Effector memory CD4-positive, alpha-beta T cell (primary cell): ENCODE measurements around the gene SLC6A13.

Experiments used
- DNase-seq, 3 donors: peaks; one replicate each; pipeline ENCODE4 v3.0.0-alpha.2; 2020
- H3K27ac ChIP-seq: 2 replicates; pipeline ENCODE4 v1.7.0; 2013; ENCODE audit warnings: mild to moderate bottlenecking, low read length, moderate library complexity; ENCODE audit not compliant: insufficient read depth, poor library complexity, severe bottlenecking
- H3K27me3 ChIP-seq: replicated peaks from 2 replicates; pipeline ENCODE4 v1.7.0; 2013; ENCODE audit warnings: mild to moderate bottlenecking, low read length; ENCODE audit not compliant: insufficient read depth, control insufficient read depth, poor library complexity, severe bottlenecking
- H3K36me3 ChIP-seq: 2 replicates; pipeline ENCODE4 v1.7.0; 2013; ENCODE audit warnings: mild to moderate bottlenecking, low read length, moderate library complexity; ENCODE audit not compliant: control insufficient read depth, insufficient read depth
- H3K4me1 ChIP-seq: 2 replicates; pipeline ENCODE4 v1.7.0; 2013; ENCODE audit warnings: low read length, mild to moderate bottlenecking; ENCODE audit not compliant: control insufficient read depth, insufficient read depth, poor library complexity, severe bottlenecking
- H3K4me3 ChIP-seq: 2 replicates; pipeline ENCODE4 v1.7.0; 2013; ENCODE audit warnings: low read length, low read depth, mild to moderate bottlenecking; ENCODE audit not compliant: insufficient read depth, poor library complexity, severe bottlenecking
- H3K9me3 ChIP-seq: 2 replicates; pipeline ENCODE4 v1.7.0; 2013; ENCODE audit warnings: mild to moderate bottlenecking, low read length, moderate library complexity; ENCODE audit not compliant: control insufficient read depth

The SLC6A13 gene

GRCh38 chr12:182381-182892, 80.2 kb downstream of the SLC6A13 start:
- no peak for DNase-seq
- H3K27ac ChIP-seq, result no peak overlapping the region
- no peaks in the 10 kb centered on the region for H3K4me1 ChIP-seq
- H3K36me3 ChIP-seq, result no peaks in the 10 kb centered on the region
- no peaks in the 10 kb centered on the region for H3K27me3 ChIP-seq
- H3K4me3 ChIP-seq, result no peak overlapping the region
- no peaks in the 10 kb centered on the region for H3K9me3 ChIP-seq

GRCh38 chr12:181921-182320, 80.7 kb downstream of the SLC6A13 start:
- no peaks in the 10 kb centered on the region for H3K36me3 ChIP-seq
- no peaks in the 10 kb centered on the region for H3K4me1 ChIP-seq
- H3K27ac ChIP-seq, result no peak overlapping the region
- no peaks in the 10 kb centered on the region for H3K27me3 ChIP-seq
- DNase-seq, result no peak
- H3K4me3 ChIP-seq, result no peak overlapping the region
- no peaks in the 10 kb centered on the region for H3K9me3 ChIP-seq

- DNase-seq, result no peak
- Histone ChIP-seq H3K27me3 (no peaks in the 10 kb centered on the region), H3K4me3 (no peak overlapping the region), H3K9me3 (no peaks in the 10 kb centered on the region), H3K36me3 (no peaks in the 10 kb centered on the region), H3K27ac (no peak overlapping the region), H3K4me1 (no peaks in the 10 kb centered on the region)
These were observed 82.2 kb downstream of the SLC6A13 start for GRCh38 chr12:180445-180844.

GRCh38 chr12:179885-180284, 82.8 kb downstream of the SLC6A13 start:
- Histone ChIP-seq H3K4me1 (no peaks in the 10 kb centered on the region), H3K4me3 (no peak overlapping the region), H3K27ac (no peak overlapping the region), H3K27me3 (no peaks in the 10 kb centered on the region), H3K9me3 (no peaks in the 10 kb centered on the region), H3K36me3 (no peaks in the 10 kb centered on the region)
- no peak for DNase-seq

- Histone ChIP-seq H3K36me3 (no peaks in the 10 kb centered on the region), H3K27ac (no peak overlapping the region), H3K9me3 (no peaks in the 10 kb centered on the region), H3K4me1 (no peaks in the 10 kb centered on the region), H3K4me3 (no peak overlapping the region), H3K27me3 (no peaks in the 10 kb centered on the region)
- DNase-seq, result no peak
These were observed 83.3 kb downstream of the SLC6A13 start for GRCh38 chr12:179131-179884.

GRCh38 chr12:178829-179109, 83.9 kb downstream of the SLC6A13 start:
- H3K36me3 ChIP-seq, result no peaks in the 10 kb centered on the region
- no peaks in the 10 kb centered on the region for H3K9me3 ChIP-seq
- no peak overlapping the region for H3K27ac ChIP-seq
- H3K4me3 ChIP-seq, result no peak overlapping the region
- no peaks in the 10 kb centered on the region for H3K4me1 ChIP-seq
- H3K27me3 ChIP-seq, result no peaks in the 10 kb centered on the region
- DNase-seq, result no peak

GRCh38 chr12:177980-178828, 84.4 kb downstream of the SLC6A13 start:
- Histone ChIP-seq H3K4me1 (no peaks in the 10 kb centered on the region), H3K4me3 (no peak overlapping the region)

GRCh38 chr12:177336-177979, 85.2 kb downstream of the SLC6A13 start:
- Histone ChIP-seq H3K9me3 (no peaks in the 10 kb centered on the region), H3K27me3 (peaks cover 3% of the 10 kb centered on the region), H3K4me3 (no peak overlapping the region), H3K27ac (no peak overlapping the region), H3K36me3 (no peaks in the 10 kb centered on the region), H3K4me1 (no peaks in the 10 kb centered on the region)
- DNase-seq, result no peak

More at GRCh38 chr12:177980-178828, 84.4 kb downstream of the SLC6A13 start:
- no peak for DNase-seq
- peaks cover 3% of the 10 kb centered on the region for H3K27me3 ChIP-seq
- no peaks in the 10 kb centered on the region for H3K36me3 ChIP-seq
- H3K27ac ChIP-seq, result no peak overlapping the region
- no peaks in the 10 kb centered on the region for H3K9me3 ChIP-seq

GRCh38 chr12:176321-177181, 86.1 kb downstream of the SLC6A13 start:
- no peak for DNase-seq
- no peaks in the 10 kb centered on the region for H3K36me3 ChIP-seq
- no peaks in the 10 kb centered on the region for H3K4me1 ChIP-seq
- no peaks in the 10 kb centered on the region for H3K9me3 ChIP-seq
- H3K27me3 ChIP-seq, result peaks cover 3% of the 10 kb centered on the region
- H3K27ac ChIP-seq, result no peak overlapping the region
- H3K4me3 ChIP-seq, result no peak overlapping the region
